BLaER1 treated with 17β-estradiol and CSF1 and Interleukin-3, amounts not matched to agents 10 nM and 100 nM (cell line): Measurements from ENCODE around the gene UBR4.
A peak's percentile ranks its signal among the peaks of the same experiment; 100 is the strongest.

Experiments
- H3K27ac ChIP-seq, 11 experiments: shearing (Covaris generic); formaldehyde crosslinking; 2 replicates each; pipeline ENCODE4 v1.8.1; 2022
- H3K27me3 ChIP-seq, 11 experiments: shearing (Covaris generic); formaldehyde crosslinking; 2 replicates each; pipeline ENCODE4 v1.8.1; 2022
- H3K36me3 ChIP-seq, 11 experiments: shearing (Covaris generic); formaldehyde crosslinking; 2 replicates each; pipeline ENCODE4 v1.8.1; 2022
- H3K4me1 ChIP-seq, 10 experiments: shearing (Covaris generic); formaldehyde crosslinking; 2 replicates each; pipeline ENCODE4 v1.8.1; 2022
- H3K4me2 ChIP-seq, 11 experiments: shearing (Covaris generic); formaldehyde crosslinking; 2 replicates each; pipeline ENCODE4 v1.8.1; 2022
- H3K4me3 ChIP-seq, 10 experiments: shearing (Covaris generic); formaldehyde crosslinking; 2 replicates each; pipeline ENCODE4 v1.8.1; 2022
- H3K9ac ChIP-seq, 11 experiments: shearing (Covaris generic); formaldehyde crosslinking; 2 replicates each; pipeline ENCODE4 v1.8.1; 2022
- H3K9me3 ChIP-seq, 11 experiments: shearing (Covaris generic); formaldehyde crosslinking; replicated peaks in 1 of 11; 2 replicates each; pipeline ENCODE4 v1.8.1; 2022
- H4K20me1 ChIP-seq, 11 experiments: shearing (Covaris generic); formaldehyde crosslinking; 2 replicates each; pipeline ENCODE4 v1.8.1; 2022
- Cebpa-rat ChIP-seq, 11 experiments: shearing (Covaris generic); IDR thresholded peaks; 2 replicates each; pipeline ENCODE4 v1.8.1; 2022

Gene UBR4

GRCh38 chr1:19130468-19130867 is 79.6 kb downstream of the UBR4 start:
- Histone ChIP-seq H3K36me3 (peaks cover 94 to 100% (median 99%) of the 10 kb centered on the region in 11 experiments), H3K9ac (no peak overlapping the region), H3K4me1 (peaks cover 0 to 31% (median 20%) of the 10 kb centered on the region in 10 experiments; a peak in 17 of 20 replicates), H4K20me1 (peaks cover 0 to 36% (median 0%) of the 10 kb centered on the region in 11 experiments; a peak in 5 of 22 replicates), H3K4me2 (no peak overlapping the region), H3K27ac (no peak overlapping the region), H3K27me3 (no peaks in the 10 kb centered on the region), H3K9me3 (peaks cover 15 to 23% (median 17%) of the 10 kb centered on the region in 11 experiments), H3K4me3 (no peak overlapping the region)
- TF ChIP-seq Cebpa-rat (IDR thresholded peaks at IDR 0.05), result no peak

GRCh38 chr1:19128968-19129514 is 81.0 kb downstream of the UBR4 start:
- Histone ChIP-seq H3K27me3 (no peaks in the 10 kb centered on the region), H3K9me3 (peaks cover 9 to 12% (median 10%) of the 10 kb centered on the region in 11 experiments), H3K4me3 (no peak overlapping the region), H3K27ac (peak overlapping the region in 2 of 11 experiments; percentile 3 to 24; a peak in 2 of 22 replicates), H3K4me1 (peaks cover 12 to 45% (median 35%) of the 10 kb centered on the region in 10 experiments), H3K9ac (no peak overlapping the region), H3K36me3 (peaks cover 93 to 100% (median 97%) of the 10 kb centered on the region in 11 experiments), H4K20me1 (peaks cover 0 to 45% (median 0%) of the 10 kb centered on the region in 11 experiments; a peak in 5 of 22 replicates), H3K4me2 (peak overlapping the region in 1 of 11 experiments; percentile 21; a peak in 1 of 22 replicates)
- no peak for TF ChIP-seq Cebpa-rat (IDR thresholded peaks at IDR 0.05)

GRCh38 chr1:19124273-19124672 is 85.8 kb downstream of the UBR4 start:
- Histone ChIP-seq H3K9me3 (no peaks in the 10 kb centered on the region), H3K36me3 (peaks cover 90 to 100% (median 93%) of the 10 kb centered on the region in 11 experiments), H3K27me3 (no peaks in the 10 kb centered on the region), H3K9ac (peak overlapping the region in 10 of 11 experiments; percentile 5 to 74 (median 69); a peak in 17 of 22 replicates), H4K20me1 (peaks cover 0 to 67% (median 0%) of the 10 kb centered on the region in 11 experiments; a peak in 7 of 22 replicates), H3K27ac (peak overlapping the region in 9 of 11 experiments; percentile 53 to 90 (median 87); a peak in 19 of 22 replicates), H3K4me1 (peaks cover 21 to 76% (median 56%) of the 10 kb centered on the region in 10 experiments), H3K4me3 (peak overlapping the region in 2 of 10 experiments; percentile 10 to 15; a peak in 3 of 20 replicates), H3K4me2 (peak overlapping the region; percentile 42 to 88 (median 81); a peak in 21 of 22 replicates)
- no peak for TF ChIP-seq Cebpa-rat (IDR thresholded peaks at IDR 0.05)

- Histone ChIP-seq H3K4me3 (peak overlapping the region in 3 of 10 experiments; percentile 10 to 22 (median 15); a peak in 5 of 20 replicates), H3K36me3 (peaks cover 90 to 100% (median 93%) of the 10 kb centered on the region in 11 experiments), H4K20me1 (peaks cover 0 to 67% (median 0%) of the 10 kb centered on the region in 11 experiments; a peak in 7 of 22 replicates), H3K27ac (peak overlapping the region in 9 of 11 experiments; percentile 53 to 90 (median 87); a peak in 19 of 22 replicates), H3K9me3 (no peaks in the 10 kb centered on the region), H3K9ac (peak overlapping the region in 9 of 11 experiments; percentile 5 to 74 (median 69); a peak in 17 of 22 replicates), H3K4me2 (peak overlapping the region; percentile 42 to 88 (median 81); a peak in 21 of 22 replicates), H3K27me3 (no peaks in the 10 kb centered on the region), H3K4me1 (peaks cover 21 to 73% (median 56%) of the 10 kb centered on the region in 10 experiments)
- TF ChIP-seq Cebpa-rat (IDR thresholded peaks at IDR 0.05), result peak in 1 of 11 experiments; percentile 57; a peak in 1 of 22 replicates
Measured at GRCh38 chr1:19123837-19124236, 86.2 kb downstream of the UBR4 start.

GRCh38 chr1:19122668-19123067 is 87.4 kb downstream of the UBR4 start:
- no peaks in the 10 kb centered on the region for H3K27me3 ChIP-seq
- peak overlapping the region in 9 of 11 experiments; percentile 53 to 90 (median 87); a peak in 16 of 22 replicates for H3K27ac ChIP-seq
- no peak overlapping the region for H3K4me3 ChIP-seq
- no peak for TF ChIP-seq Cebpa-rat (IDR thresholded peaks at IDR 0.05)
- peak overlapping the region in 8 of 11 experiments; percentile 73 to 88 (median 84); a peak in 17 of 22 replicates for H3K4me2 ChIP-seq
- no peaks in the 10 kb centered on the region for H3K9me3 ChIP-seq
- peaks cover 89 to 100% (median 92%) of the 10 kb centered on the region in 11 experiments for H3K36me3 ChIP-seq
- peak overlapping the region in 6 of 11 experiments; percentile 55 to 74 (median 70); a peak in 8 of 22 replicates for H3K9ac ChIP-seq
- peaks cover 0 to 67% (median 0%) of the 10 kb centered on the region in 11 experiments; a peak in 7 of 22 replicates for H4K20me1 ChIP-seq
- peaks cover 21 to 71% (median 59%) of the 10 kb centered on the region in 10 experiments for H3K4me1 ChIP-seq

- Histone ChIP-seq H3K4me2 (peak overlapping the region in 1 of 11 experiments; percentile 1; a peak in 1 of 22 replicates), H3K27me3 (no peaks in the 10 kb centered on the region), H3K9me3 (no peaks in the 10 kb centered on the region), H4K20me1 (peaks cover 0 to 64% (median 0%) of the 10 kb centered on the region in 11 experiments; a peak in 7 of 22 replicates), H3K36me3 (peaks cover 89 to 100% (median 92%) of the 10 kb centered on the region in 11 experiments), H3K27ac (peak overlapping the region in 6 of 11 experiments; percentile 2 to 90 (median 64); a peak in 9 of 22 replicates), H3K9ac (0 out of 22 replicates have a peak overlapping the region, but pooled peaks of 1 of the 11 experiments have one; percentile 19), H3K4me1 (peaks cover 21 to 57% (median 44%) of the 10 kb centered on the region in 10 experiments), H3K4me3 (no peak overlapping the region)
- TF ChIP-seq Cebpa-rat (IDR thresholded peaks at IDR 0.05), result no peak
Measured at GRCh38 chr1:19121192-19121591, 88.9 kb downstream of the UBR4 start.

GRCh38 chr1:19120070-19120469 is 90.0 kb downstream of the UBR4 start:
- H4K20me1 ChIP-seq, result peaks cover 0 to 65% (median 0%) of the 10 kb centered on the region in 11 experiments; a peak in 7 of 22 replicates
- no peaks in the 10 kb centered on the region for H3K9me3 ChIP-seq
- H3K4me2 ChIP-seq, result no peak overlapping the region
- H3K4me1 ChIP-seq, result peaks cover 18 to 46% (median 34%) of the 10 kb centered on the region in 10 experiments
- H3K27me3 ChIP-seq, result no peaks in the 10 kb centered on the region
- H3K4me3 ChIP-seq, result no peak overlapping the region
- H3K36me3 ChIP-seq, result peaks cover 89 to 100% (median 92%) of the 10 kb centered on the region in 11 experiments
- H3K27ac ChIP-seq, result 0 out of 22 replicates have a peak overlapping the region, but pooled peaks of 1 of the 11 experiments have one; percentile 9
- H3K9ac ChIP-seq, result no peak overlapping the region
- no peak for TF ChIP-seq Cebpa-rat (IDR thresholded peaks at IDR 0.05)

- H3K9ac ChIP-seq, result no peak overlapping the region; a peak in 1 of 22 replicates
- no peaks in the 10 kb centered on the region for H3K9me3 ChIP-seq
- no peak for TF ChIP-seq Cebpa-rat (IDR thresholded peaks at IDR 0.05)
- peaks cover 0 to 59% (median 4%) of the 10 kb centered on the region in 11 experiments; a peak in 12 of 22 replicates for H4K20me1 ChIP-seq
- peaks cover 0 to 7% (median 0%) of the 10 kb centered on the region in 10 experiments; a peak in 2 of 20 replicates for H3K4me1 ChIP-seq
- no peaks in the 10 kb centered on the region for H3K27me3 ChIP-seq
- H3K27ac ChIP-seq, result no peak overlapping the region
- no peak overlapping the region for H3K4me2 ChIP-seq
- H3K4me3 ChIP-seq, result no peak overlapping the region
- peaks cover 98 to 100% (median 100%) of the 10 kb centered on the region in 11 experiments for H3K36me3 ChIP-seq
Measured at GRCh38 chr1:19115082-19115808, 94.8 kb downstream of the UBR4 start.
